HG02943 (cell line): ENCODE measurements around the gene RAB25.
"Not testable (repeated sequence)": the region's sequence is repeated elsewhere in the genome, so short reads cannot be mapped to it uniquely, and the experiment has no call there.

Source experiments
- ATAC-seq: cut with Tn5 transposase; IDR thresholded peaks from one replicate; pipeline ENCODE4 v1.9.1; 2021; ENCODE audit warnings: mild to moderate bottlenecking, low read depth, moderate library complexity; ENCODE audit not compliant: unreplicated experiment

The RAB25 gene

DNA sequence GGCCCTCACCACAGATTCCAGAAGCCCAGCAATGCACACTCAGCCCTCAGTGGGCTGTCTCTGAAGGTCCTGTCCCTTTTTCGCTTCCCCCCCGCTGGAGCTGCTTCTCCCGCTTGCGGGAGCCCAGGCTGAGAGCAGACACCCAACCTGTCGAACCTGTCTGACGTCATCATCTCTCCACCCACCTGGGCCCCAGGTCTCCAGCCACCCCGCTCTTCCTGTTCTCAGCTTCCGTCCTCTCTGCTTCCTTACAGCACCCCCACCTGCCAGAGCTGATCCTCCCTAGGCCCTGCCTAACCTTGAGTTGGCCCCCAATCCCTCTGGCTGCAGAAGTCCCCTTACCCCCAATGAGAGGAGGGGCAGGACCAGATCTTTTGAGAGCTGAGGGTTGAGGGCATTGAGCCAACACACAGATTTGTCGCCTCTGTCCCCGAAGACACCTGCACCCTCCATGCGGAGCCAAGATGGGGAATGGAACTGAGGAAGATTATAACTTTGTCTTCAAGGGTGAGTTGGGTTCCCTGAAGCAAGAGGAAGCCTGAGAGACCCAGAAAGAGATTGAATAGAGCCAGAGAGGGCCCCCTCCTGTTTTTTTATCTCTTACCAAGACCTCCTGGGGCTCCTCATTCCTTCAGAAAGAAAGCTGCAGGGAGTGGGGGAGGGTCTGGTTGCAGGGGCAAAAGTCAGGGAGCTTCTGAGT, at the start of gene RAB25:
Gene RAB25 (plus strand): TSS at position 224 of the 700 bp plus-strand sequence. CDS start 241 bp downstream, at position 465.
- no peak for ATAC-seq

DNA sequence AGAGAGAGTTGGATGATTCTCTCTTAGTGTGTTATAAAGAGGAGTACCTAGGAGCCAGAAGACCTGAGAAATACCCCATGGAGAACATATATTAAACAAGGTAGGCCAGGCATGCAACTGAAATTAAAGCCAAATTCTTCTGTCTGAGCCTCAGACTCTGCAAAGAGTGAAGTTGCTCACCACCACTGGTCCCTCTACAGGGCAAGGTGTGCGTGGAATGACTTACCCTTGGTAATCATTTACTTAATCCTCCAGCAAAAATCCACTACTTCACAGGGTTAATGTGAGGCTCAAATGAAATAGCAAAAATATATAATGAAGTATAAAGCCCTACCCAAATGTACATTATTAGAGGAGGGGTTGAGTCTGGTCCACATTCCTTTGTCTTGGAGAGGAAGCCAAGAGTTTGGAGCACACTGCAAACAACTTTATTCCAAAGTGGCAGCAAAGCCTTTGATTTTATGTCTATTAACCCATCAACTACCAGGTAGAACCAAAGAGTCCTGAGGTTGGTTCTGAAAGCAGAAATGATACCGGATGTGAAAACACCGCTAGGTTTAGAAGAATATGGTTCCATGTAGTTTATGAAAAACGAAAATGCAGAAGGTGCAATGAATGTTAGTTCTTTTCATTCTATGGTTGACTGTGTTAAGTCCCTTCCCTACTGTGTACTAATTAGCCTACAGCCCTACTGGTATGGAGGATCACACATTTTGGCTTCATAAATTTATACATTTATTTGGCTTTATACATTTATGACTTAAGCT, 48.7 kb upstream of the RAB25 start:
- peak; percentile 70 for ATAC-seq

DNA sequence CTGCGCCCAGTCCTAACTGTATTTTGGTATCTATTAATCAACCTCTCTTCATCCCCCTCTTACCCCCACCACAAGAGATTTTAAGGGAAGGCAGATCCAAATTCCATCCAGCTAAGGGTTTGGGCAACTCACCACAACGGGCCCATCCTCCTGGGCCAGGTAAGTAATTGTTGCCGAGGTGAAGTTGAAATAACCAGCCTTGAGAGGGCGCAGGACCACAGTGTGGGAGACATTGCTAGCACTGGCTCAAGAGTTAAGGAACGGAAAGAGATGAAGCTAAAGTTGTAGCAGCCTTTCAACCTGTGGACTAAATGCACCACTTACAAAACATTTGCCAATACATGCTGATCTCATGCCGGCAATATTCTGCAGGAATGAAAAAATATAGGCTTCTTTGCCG, 46.1 kb upstream of the RAB25 start:
- no peak for ATAC-seq

DNA sequence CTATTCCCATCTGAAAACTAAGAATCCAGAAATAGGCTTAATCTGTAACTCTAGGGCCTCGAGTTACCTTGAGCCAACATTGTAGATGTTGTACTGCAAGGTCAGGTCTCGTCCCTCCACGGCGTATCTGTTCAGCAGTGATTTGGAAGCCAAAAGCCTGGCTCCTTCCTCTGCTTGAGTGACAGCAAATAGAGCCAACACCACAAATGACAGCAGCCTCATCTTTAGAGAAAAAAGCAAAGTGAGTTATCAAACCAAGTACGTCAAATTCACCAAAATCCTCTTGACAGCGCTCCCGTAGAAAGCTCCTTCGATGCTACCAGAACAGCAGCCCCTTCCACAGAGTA, 41.0 kb upstream of the RAB25 start:
- no peak for ATAC-seq

DNA sequence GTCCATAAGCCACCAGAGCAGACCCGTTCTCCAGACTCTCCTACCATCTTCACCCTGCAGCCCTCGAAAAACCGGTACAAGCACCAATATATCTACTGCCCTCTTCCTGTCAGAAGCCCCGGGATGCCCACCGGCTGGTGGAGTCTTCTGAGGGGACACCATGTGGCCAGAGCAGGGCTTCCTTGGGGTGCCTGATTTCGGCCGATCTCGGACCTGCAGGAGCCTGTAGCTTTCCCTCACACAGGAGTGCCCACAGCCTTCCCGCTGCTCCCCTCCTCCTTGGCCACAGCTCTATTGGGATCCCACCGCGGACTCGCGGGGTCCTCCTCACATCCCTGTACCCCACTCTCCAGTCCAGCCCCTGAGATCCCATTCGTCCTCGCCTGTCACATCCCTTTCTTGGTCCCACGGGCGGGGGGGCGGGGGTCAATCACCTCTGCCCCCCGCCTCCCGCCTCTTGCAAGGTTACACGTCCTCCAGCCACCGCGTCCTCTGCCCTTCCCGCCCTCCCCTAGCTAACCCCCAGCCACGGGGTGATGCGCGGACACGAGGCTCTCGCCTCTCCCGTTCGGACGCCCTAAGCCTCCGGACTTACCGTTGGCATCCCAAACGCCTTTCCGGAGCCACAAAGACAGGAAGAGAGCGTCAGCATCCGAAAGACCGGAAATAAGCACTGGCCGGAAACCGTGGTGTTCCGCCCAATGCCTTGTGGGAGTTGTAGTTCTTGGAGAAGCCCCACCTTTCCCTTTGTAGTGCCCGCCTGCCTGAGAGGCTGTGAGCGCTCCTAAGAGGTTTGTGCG, 40.5 kb upstream of the RAB25 start, which contains the start of gene SSR2:
Gene SSR2 (minus strand): TSS at position 659 of the 800 bp plus-strand sequence. CDS start 784 bp downstream, outside the sequence.
- ATAC-seq: peak; percentile 95

DNA sequence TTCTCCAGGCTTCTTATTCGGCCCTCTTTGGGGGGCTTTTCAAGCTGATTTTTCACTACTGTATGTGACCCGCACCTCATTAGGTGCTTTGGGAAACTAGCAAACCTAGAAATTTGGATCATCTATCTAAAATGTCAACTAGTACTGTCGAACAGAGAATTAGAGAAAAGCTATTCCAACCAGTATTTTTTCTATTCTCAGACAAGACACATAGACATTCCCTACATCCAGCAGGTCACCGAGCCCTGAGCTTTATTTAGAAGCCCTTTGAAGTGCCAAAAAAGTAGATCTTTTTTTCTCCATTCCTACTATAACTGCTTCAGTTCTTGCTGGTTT, 39.9 kb upstream of the RAB25 start:
- no peak for ATAC-seq

DNA sequence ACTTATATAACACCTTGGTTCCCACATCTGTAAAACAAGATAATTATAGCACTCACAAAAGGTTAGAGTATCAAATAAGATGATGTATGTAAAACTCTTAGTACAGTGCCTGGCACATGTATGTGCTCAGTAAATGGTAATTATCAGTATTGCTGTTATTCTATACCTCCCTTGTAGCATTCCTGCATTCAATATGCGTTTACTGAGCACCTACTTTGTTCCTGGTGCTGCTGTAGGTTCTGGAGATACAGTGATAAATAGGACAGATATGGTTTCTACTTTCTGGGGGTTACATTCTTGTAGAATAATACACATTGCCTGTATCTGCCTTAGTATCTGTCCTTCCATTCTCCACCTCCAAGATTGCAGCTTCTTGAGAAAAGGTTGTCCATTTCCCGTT, 39.0 kb upstream of the RAB25 start:
- no peak for ATAC-seq

DNA sequence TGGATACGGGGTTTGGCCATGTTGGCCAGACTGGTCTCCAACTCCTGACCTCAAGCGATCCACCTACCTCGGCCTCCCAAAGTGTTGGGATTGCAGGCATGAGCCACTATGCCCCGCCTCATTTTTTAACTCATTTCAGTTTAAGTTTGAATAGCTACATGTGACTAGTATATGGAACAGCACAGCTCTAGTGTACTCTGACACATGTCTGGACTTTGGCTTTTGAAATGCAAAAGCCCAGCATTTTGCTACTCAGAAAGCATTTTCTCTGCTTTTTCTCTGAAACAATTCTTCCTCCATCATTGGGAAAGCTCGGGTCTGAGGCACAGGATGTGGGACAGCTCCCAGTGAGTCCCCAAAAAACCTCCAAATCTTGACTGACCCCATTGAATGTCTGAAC, 36.2 kb upstream of the RAB25 start:
- ATAC-seq: no peak

DNA sequence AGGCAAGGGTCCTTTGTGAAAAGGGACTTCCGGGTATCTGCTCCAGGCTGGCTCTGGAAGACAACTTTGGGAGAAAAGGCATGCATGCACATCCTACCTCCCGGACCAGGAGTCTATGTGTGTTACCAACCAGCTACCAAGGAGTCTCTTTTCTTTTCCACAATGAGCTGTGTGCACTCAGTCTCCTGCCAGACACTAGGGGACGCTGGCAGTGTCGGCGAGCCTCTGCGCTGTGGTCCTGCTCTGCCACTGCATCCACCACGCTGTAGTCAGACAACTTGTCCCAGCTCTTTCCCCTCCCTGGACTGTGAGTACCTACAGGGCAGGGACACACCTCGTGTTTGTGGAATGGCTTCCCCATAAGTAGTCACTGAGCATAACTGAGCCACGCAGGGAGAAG, 35.1 kb upstream of the RAB25 start:
- ATAC-seq: no peak

DNA sequence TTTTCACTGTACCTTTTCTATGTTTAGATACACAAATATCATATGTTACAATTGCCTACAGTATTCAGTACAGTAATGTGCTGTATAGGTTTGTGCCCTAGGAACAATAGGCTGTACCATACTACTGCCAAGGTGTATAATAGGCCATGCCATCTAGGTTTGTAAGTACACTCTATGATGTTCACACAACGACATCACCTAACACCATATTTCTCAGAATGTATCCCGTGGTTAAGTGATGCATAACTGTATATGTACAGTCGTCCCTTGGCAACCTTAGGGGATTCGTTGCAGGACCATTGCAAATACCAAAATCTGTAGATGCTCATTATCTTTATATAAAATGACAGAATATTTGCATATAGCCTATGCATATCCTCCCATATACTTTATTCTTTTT, 34.4 kb upstream of the RAB25 start:
- ATAC-seq: no peak

DNA sequence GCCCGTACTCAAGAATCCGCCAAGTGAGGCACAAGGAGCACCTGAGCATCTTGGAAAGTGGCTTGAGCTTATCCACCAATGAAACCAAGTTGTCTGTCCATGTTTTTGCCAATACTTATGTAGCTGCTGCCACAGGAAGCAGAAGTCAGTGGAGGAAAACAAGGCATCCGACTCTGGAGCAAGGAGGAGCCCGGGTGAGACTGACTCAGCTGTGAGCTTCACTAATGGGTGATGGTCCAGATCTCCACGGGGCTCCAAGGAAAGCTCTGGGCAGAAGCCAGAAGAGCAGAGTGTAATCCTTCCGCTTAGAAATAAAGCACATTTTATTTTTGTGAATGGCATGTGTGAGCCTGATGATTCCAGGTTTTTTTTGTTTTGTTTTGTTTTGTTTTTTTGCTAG, 27.9 kb upstream of the RAB25 start:
- ATAC-seq: no peak

DNA sequence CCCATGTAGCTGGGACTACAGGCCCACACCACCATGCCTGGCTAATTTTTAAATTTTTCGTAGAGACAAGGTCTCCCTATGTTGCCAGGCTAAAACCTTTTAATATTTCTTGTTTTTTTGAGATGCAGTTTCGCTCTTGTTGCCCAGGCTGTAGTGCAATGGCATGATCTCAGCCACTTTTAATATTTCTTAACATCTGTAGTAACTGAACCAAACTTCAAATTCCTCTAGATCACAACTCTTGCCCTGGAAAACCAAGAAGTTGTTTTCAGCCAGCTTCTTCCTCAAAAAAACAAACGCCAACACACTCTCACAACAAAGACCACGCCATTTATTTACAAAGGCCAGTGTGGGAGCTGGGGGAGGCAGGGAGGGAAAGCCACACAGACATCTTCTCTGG, 26.0 kb upstream of the RAB25 start:
- not testable (repeated sequence) for ATAC-seq

DNA sequence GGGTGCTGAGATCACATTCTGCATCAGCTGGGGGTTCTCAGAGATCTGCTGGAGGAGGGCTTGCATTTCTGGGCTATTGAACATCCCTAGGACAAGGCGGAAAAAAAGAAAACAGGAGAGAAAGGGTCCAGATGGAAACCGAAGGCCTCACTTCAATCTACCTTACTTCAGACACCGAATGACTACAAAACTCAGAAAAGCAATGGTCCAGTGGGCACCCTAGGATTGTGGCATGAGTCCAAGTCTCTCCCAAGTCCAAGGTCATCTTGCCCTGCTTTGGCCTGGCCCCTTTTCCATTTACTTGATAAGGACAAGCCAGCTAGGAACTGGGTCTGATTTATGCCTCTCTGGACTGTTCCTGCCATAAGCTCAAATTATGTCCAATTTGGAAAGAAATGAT, 18.1 kb upstream of the RAB25 start:
- ATAC-seq: no peak

DNA sequence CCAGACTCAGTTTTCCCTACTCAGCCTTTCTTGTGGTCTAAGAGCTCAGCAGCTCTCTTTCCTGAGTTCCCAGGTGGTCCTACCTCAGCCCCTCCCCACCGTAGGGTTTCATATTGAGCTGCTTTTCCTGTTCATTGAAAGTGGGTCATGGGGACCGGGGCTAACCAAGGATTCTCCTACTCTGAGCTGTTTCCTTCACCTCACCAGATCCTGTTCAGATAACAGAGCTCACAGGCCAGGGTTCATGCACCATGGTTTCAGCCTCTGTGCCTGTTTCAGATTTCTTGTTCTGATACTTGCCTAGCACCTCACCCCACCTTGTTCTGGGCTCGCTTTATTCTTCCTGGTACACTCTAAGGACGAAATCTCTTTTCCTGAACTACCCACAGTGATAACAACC, 15.9 kb upstream of the RAB25 start:
- ATAC-seq: no peak

DNA sequence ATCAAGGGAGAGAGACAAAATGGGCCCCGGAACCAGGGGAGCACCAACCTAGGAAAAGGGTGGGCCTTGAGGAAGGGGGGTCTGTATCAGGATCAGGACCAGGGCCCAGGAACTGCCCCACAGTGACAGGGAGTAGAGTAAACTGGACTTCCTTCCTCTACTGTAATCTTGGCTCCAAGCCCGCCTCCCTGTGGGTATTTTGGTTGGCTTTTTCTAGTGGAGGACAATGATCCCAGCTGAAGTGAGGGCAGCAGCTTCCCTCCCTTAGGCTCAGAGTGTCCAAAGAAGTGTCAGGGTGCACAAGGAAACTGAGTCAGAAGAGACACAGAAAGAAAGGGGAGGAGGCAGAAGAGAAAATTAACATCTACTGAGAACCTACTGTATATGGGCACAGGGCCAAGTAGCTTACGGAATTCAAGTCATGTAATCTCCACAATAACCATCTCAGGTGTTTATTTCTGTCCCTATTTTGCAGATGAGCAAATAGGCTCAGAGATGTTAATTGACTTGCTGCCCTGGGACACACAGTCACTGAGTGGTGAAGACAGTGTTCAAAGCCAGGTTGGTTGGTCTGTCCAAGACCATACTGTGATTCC, 12.2 kb upstream of the RAB25 start:
- ATAC-seq: no peak

DNA sequence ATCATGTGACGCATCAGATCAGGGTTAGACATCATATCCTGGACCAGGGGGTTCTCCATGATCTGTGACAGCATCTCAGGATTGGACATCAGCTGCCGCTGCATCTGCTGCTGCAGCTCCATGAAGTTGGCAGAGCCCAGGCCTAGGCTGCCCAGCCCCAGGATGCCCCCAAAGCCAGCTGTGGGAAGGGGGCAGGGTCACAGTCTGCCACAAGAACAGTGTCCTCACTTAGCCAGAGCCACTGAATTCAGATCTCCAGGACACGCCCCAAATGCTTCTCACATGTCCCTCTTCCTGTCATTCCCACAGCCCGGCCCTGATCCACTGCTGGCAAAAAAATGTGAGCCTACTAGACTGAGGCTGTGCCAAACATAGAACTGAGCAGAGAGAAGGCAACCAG, 10.6 kb upstream of the RAB25 start:
- ATAC-seq: no peak

DNA sequence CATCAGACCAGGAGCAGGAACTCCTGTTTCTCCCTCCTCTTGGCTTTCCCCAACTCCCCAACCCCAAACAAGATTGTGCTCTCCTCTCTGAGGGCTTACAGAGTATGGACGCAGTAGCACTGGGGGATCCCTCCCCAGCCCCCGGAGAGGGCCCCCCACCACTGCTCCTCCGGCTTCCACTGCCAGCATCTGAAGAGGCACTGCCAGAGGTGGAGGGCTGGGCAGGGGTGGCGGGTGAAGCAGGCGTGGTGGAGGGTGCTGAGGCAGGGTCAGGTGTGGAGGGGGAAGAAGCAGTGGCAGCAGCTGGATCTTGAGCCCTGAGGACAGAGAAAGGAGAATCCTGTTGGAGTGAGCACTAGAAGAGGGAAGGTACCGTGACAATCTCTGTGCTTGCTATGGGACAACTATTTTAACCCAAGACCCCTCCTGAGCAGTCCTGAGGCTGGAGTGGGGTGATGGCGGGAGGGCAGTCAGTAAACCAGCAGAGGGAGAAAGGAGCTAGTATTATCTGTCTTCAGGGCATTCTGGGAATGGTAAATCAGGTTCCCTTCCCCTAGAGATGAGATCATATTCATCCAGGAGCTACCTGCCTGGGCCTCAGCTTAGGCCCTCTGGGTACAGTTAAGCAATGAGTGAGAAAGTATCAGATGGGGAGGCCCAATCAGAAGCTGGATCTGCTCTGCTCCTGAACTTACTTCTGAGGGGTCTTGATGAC, 9.8 kb upstream of the RAB25 start:
- no peak for ATAC-seq

DNA sequence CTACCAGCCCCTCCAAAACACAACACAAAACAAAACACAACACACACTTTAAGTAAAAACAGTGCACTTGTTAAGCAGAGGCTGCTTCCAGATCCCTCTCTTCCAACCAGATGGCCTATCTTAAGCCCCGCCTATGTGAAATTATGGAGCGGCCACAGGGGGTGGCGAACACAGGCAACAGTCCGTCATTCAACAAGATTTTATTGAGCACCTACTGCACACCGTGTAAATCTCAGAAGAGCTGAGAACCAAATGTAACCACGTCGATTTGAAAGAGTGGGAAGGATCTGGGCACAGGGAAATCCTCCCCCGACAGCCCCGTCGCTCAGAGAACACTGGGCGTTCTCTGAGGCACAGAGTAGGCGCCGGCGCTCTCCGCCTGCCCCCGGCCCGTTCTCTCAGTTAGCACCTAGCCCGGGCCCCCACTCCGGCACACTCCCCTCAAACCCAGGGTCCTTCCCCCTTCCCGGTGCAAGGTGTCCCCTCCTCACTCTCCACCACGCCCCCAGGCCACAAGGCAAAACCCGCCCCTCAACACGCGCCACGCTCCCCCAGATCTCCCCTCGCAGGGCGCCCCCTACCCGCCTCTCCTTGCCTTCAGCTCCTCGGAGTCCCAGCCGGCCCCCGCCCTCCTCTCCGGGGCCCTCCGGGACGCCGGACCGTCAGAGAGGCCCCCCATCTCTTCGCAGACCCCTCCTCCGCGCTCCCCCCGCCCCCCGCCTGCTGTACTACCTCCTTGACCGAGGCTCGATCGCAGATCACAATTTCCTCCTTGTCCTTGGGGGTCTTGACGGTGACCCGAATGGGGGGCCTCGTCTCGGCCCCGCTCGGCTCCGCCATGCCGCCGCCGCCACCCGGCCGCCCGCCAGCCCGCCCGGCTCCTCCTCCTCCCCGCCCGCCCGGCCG, 7.8 kb upstream of the RAB25 start:
- no peak for ATAC-seq

DNA sequence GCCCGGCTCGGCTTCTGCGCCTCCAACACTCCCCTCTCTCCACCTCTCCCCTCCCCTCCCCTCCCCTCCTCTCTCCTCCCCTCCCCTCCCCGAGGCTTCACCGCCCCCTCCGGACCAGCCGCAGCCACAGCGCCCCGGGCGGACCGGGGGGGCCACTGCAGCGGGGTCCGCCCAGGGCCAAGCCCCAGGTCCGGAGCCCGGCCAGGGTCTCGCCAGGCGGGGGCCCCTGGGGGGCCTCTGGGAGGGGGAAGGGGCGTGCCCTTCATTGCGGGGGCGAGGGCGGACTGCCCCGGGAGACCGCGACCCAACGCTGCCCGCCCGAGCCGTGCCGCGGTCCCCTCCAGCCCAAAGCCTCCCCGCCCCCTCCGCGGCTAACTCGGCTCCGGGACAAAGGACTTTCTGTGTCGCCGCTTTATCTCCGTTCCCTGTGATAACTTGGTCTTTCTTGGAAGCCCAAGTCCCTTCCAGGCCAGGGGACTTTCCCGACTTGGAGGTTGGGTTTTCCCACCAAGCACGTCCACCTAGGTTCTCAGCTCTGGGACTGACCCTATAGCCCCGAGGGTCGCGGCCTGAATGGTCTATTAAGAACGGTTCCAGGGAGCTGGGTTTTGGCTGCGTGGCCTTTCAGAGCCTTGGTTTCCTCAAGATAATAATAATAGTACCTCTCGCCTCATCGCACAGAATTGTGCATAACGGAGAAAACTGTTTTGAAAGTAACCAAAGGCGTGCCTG, 7.0 kb upstream of the RAB25 start, which contains the start of gene UBQLN4:
Gene UBQLN4 (minus strand): TSS at position 31 of the 732 bp plus-strand sequence. CDS start 97 bp downstream, outside the sequence.
- peak; percentile 57 for ATAC-seq
